ENCODE data around the gene TSHZ3. TPM values are rescaled to one million over a fixed set of nuclear protein-coding genes. Genes with fewer than 3 reads are reported as not detected.

The TSHZ3 gene
- total RNA-seq, 1 experiment from 2014 or later = 0.05 TPM

DNA sequence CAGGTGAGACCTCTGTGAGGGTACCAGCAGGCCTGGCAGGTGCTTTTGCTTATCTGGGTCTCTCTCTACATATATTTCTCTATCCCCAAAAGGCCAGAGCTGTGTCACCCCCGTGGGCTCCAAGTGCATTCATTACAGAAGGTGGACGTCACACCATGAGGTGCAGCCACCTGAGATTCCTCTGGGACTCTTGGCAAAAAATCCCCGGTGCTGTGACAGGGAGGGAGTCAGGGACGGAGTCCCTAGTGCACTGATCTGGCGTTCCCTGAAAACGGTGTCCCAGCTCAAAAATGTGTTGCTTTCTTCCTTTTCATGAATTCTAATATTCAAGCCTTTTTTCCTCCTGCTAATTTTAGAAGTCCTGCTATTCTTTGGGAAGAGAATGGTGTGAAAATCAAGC lies 13.5 kb downstream of the TSHZ3 start:
- intact Hi-C loops (cut with micrococcal nuclease) = no loop called here
- H4K20me1 ChIP-seq (ENCODE audit: insufficient read depth) = no peaks in the 10 kb centered on the region
- ChIA-PET POLR2A (no interaction called here), RAD21 (ENCODE audit: low non-redundant PET in 1 of 2, low total read pairs in 2 of 2, uncharacterized antibody in 2 of 2, unreplicated experiment in 2 of 2) (no interaction called here), CTCF (no interaction called here)
- H3K9ac ChIP-seq (ENCODE audit: low read length) = no peak overlapping the region
- H3K27me3 ChIP-seq (ENCODE audit: insufficient read depth, low read length) = no peaks in the 10 kb centered on the region
- H3K4me1 ChIP-seq (ENCODE audit: control insufficient read depth in 1 of 2, insufficient read depth in 2 of 2, low read length in 2 of 2) = no peaks in the 10 kb centered on the region
- H3K79me2 ChIP-seq (ENCODE audit: insufficient read depth, low read length) = no peaks in the 10 kb centered on the region
- no peak for ATAC-seq
- peaks cover 6 to 31% of the 10 kb centered on the region in 2 experiments; a peak in 2 of 4 replicates for H3K9me3 ChIP-seq (ENCODE audit: control insufficient read depth in 1 of 2, insufficient read depth in 1 of 2, low read depth in 1 of 2, low read length in 2 of 2)
- no peak overlapping the region for H3K27ac ChIP-seq (ENCODE audit: low read depth, low read length)
- no peak overlapping the region for H3K4me2 ChIP-seq (ENCODE audit: low read length)
- H3K36me3 ChIP-seq (ENCODE audit: control insufficient read depth in 1 of 2, insufficient read depth in 2 of 2, low read length in 2 of 2) = no peaks in the 10 kb centered on the region
- H3K4me3 ChIP-seq (replicated peaks in 1 of 2; ENCODE audit: low read depth in 1 of 2, low read length in 2 of 2) = no peak overlapping the region
- no TSS peak for BruUV-seq (replicated peaks)
- no peak for DNase-seq (ENCODE audit: low read depth, low spot score)
- no peak for TF ChIP-seq ZNF274 (IDR thresholded peaks at IDR 0.05; ENCODE audit: low read depth, low read length)
- TF ChIP-seq, protein P1, sequence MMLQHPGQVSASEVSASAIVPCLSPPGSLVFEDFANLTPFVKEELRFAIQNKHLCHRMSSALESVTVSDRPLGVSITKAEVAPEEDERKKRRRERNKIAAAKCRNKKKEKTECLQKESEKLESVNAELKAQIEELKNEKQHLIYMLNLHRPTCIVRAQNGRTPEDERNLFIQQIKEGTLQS (IDR thresholded peaks at IDR 0.05) = no peak
- TF ChIP-seq ZBTB33 (IDR thresholded peaks at IDR 0.05; ENCODE audit: extremely low read depth, insufficient replicate concordance, low read length) = no peak
- TF ChIP-seq CEBPB (IDR thresholded peaks at IDR 0.05; ENCODE audit: low read depth) = no peak
- TF ChIP-seq EGR1 (IDR thresholded peaks at IDR 0.05; ENCODE audit: low read depth) = no peak
- TF ChIP-seq SIN3A (IDR thresholded peaks at IDR 0.05; ENCODE audit: low read depth) = no peak
- no peak for TF ChIP-seq RAD21 (IDR thresholded peaks at IDR 0.05; ENCODE audit: low read depth)
- no peak for TF ChIP-seq FOSL1 (IDR thresholded peaks at IDR 0.05; ENCODE audit: low read depth)
- TF ChIP-seq POLR2AphosphoS5 (IDR thresholded peaks at IDR 0.05; ENCODE audit: low read depth, low read length) = no peak
- no peak for TF ChIP-seq ZFX (IDR thresholded peaks at IDR 0.05)
- TF ChIP-seq SRF (IDR thresholded peaks at IDR 0.05; ENCODE audit: low read depth) = no peak
- TF ChIP-seq POLR2A (IDR thresholded peaks at IDR 0.05; ENCODE audit: borderline replicate concordance, extremely low read depth, insufficient read depth, insufficient read length) = no peak
- no peak for TF ChIP-seq TCF7L2 (IDR thresholded peaks at IDR 0.05; ENCODE audit: borderline replicate concordance, extremely low read depth, insufficient read depth, insufficient read length)
- no peak for TF ChIP-seq EZH2 (IDR thresholded peaks at IDR 0.05)
- no peak for TF ChIP-seq YY1 (IDR thresholded peaks at IDR 0.05; ENCODE audit: extremely low read depth, insufficient replicate concordance, low read depth, low read length)
- no peak for TF ChIP-seq REST (IDR thresholded peaks at IDR 0.05; ENCODE audit: low read depth)
- TF ChIP-seq, protein P2, sequence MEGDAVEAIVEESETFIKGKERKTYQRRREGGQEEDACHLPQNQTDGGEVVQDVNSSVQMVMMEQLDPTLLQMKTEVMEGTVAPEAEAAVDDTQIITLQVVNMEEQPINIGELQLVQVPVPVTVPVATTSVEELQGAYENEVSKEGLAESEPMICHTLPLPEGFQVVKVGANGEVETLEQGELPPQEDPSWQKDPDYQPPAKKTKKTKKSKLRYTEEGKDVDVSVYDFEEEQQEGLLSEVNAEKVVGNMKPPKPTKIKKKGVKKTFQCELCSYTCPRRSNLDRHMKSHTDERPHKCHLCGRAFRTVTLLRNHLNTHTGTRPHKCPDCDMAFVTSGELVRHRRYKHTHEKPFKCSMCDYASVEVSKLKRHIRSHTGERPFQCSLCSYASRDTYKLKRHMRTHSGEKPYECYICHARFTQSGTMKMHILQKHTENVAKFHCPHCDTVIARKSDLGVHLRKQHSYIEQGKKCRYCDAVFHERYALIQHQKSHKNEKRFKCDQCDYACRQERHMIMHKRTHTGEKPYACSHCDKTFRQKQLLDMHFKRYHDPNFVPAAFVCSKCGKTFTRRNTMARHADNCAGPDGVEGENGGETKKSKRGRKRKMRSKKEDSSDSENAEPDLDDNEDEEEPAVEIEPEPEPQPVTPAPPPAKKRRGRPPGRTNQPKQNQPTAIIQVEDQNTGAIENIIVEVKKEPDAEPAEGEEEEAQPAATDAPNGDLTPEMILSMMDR (IDR thresholded peaks at IDR 0.05 in 2 of 3, conservative IDR thresholded peaks at IDR 0.05 in 1 of 3; ENCODE audit: borderline replicate concordance in 1 of 3, insufficient read depth in 1 of 3, low read depth in 2 of 3, low read length in 2 of 3) = no peak
- no peak for TF ChIP-seq CBX3 (IDR thresholded peaks at IDR 0.05; ENCODE audit: low read depth)
- TF ChIP-seq SP1 (IDR thresholded peaks at IDR 0.05; ENCODE audit: low read depth) = no peak
- no peak for TF ChIP-seq JUND (IDR thresholded peaks at IDR 0.05)
- no peaks in the 10 kb centered on the region for H3K9me2 ChIP-seq (ENCODE audit: insufficient read depth)
- H2AFZ ChIP-seq (ENCODE audit: low read depth, low read length, poor library complexity, severe bottlenecking) = no peak overlapping the region

Measured in HCT116 (cell line).